ENCODE data around the gene CD300C.

- TF ChIP-seq, protein P1, sequence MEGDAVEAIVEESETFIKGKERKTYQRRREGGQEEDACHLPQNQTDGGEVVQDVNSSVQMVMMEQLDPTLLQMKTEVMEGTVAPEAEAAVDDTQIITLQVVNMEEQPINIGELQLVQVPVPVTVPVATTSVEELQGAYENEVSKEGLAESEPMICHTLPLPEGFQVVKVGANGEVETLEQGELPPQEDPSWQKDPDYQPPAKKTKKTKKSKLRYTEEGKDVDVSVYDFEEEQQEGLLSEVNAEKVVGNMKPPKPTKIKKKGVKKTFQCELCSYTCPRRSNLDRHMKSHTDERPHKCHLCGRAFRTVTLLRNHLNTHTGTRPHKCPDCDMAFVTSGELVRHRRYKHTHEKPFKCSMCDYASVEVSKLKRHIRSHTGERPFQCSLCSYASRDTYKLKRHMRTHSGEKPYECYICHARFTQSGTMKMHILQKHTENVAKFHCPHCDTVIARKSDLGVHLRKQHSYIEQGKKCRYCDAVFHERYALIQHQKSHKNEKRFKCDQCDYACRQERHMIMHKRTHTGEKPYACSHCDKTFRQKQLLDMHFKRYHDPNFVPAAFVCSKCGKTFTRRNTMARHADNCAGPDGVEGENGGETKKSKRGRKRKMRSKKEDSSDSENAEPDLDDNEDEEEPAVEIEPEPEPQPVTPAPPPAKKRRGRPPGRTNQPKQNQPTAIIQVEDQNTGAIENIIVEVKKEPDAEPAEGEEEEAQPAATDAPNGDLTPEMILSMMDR (IDR thresholded peaks at IDR 0.05): no peak
- TF ChIP-seq POLR2A (IDR thresholded peaks at IDR 0.05) (no peak), POLR2AphosphoS5 (IDR thresholded peaks at IDR 0.05) (no peak), EP300 (IDR thresholded peaks at IDR 0.05) (no peak)
Observed at GRCh38 chr17:74582633-74583032, 36.7 kb upstream of the CD300C start.
